Astrocyte of the spinal cord (primary cell): ENCODE measurements around the gene CD101.

Experiments
- DNase-seq: peaks from one replicate; pipeline ENCODE4 v3.0.0; 2011; ENCODE audit warnings: low read depth, low spot score
- H3K4me3 ChIP-seq: 2 replicates; pipeline ENCODE4 v1.5.1; 2011; ENCODE audit warnings: low read depth, mild to moderate bottlenecking, low read length, moderate library complexity
- CTCF ChIP-seq: IDR thresholded peaks from 2 replicates; pipeline ENCODE4 v1.5.1; 2012; ENCODE audit warnings: low read depth, mild to moderate bottlenecking, low read length, inconsistent platforms
- in situ Hi-C: cut with HindIII; loops from 2 replicates; pipeline ENCODE4 v1.10.0; 2017; ENCODE audit warnings: low sequenced_read_pairs

The CD101 gene

GRCh38 chr1:117001254-117001927 is at the start of gene CD101:
Gene CD101, plus strand, starts transcription at chr1:117001760. Its CDS starts 58 bp downstream, at chr1:117001818.
- no peak within 1 kb of the TSS for H3K4me3 ChIP-seq
- DNase-seq, result no peak
- no peak for TF ChIP-seq CTCF
- in situ Hi-C loops, result no loop called here

GRCh38 chr1:116952738-116953275 is 48.8 kb upstream of the CD101 start:
- H3K4me3 ChIP-seq, result no peak overlapping the region
- in situ Hi-C loops, result no loop called here
- no peak for TF ChIP-seq CTCF
- no peak for DNase-seq

GRCh38 chr1:116954440-116954839 is 47.1 kb upstream of the CD101 start:
- no peak overlapping the region for H3K4me3 ChIP-seq
- in situ Hi-C loops, result no loop called here
- no peak for TF ChIP-seq CTCF
- no peak for DNase-seq

- no peak for TF ChIP-seq CTCF
- H3K4me3 ChIP-seq, result no peak overlapping the region
- in situ Hi-C loops, result no loop called here
- DNase-seq, result no peak
Observed at GRCh38 chr1:116956378-116956777, 45.2 kb upstream of the CD101 start.

GRCh38 chr1:116957646-116958045 is 43.9 kb upstream of the CD101 start:
- in situ Hi-C loops, result no loop called here
- TF ChIP-seq CTCF, result no peak
- no peak overlapping the region for H3K4me3 ChIP-seq
- no peak for DNase-seq

- H3K4me3 ChIP-seq, result no peak overlapping the region
- DNase-seq, result no peak
- in situ Hi-C loops, result no loop called here
- TF ChIP-seq CTCF, result no peak
Observed at GRCh38 chr1:116958110-116958509, 43.5 kb upstream of the CD101 start.
